ENCODE measurements around the gene ITGB3.

The ITGB3 gene

GRCh38 chr17:47320879-47321502 is 67.4 kb downstream of the ITGB3 start:
- Histone ChIP-seq H3K9me3 (ENCODE audit: control insufficient read depth, insufficient read depth, low read depth, low read length) (peaks cover 6% of the 10 kb centered on the region), H3K36me3 (ENCODE audit: control insufficient read depth, insufficient read depth, low read length) (no peaks in the 10 kb centered on the region), H3K4me1 (ENCODE audit: control insufficient read depth, insufficient read depth, low read length) (no peaks in the 10 kb centered on the region), H3K9ac (ENCODE audit: low read length) (no peak overlapping the region), H3K27ac (ENCODE audit: low read depth, low read length) (no peak overlapping the region), H3K4me3 (ENCODE audit: low read depth, low read length) (no peak overlapping the region), H3K27me3 (ENCODE audit: control insufficient read depth, insufficient read depth, low read length) (peaks cover 10% of the 10 kb centered on the region; the same call in 1 of the 2 replicates)

GRCh38 chr17:47323382-47324223 is 70.0 kb downstream of the ITGB3 start, which contains the start of gene EFCAB13:
TSS of gene EFCAB13 (plus strand) at chr17:47323955. CDS start at chr17:47328354, 4,399 bp downstream.
- peak within 1 kb of the TSS; percentile 64 for H3K9ac ChIP-seq (ENCODE audit: low read length)
- peaks cover 6% of the 10 kb centered on the region for H3K9me3 ChIP-seq (ENCODE audit: control insufficient read depth, insufficient read depth, low read depth, low read length)
- no peaks in the 10 kb centered on the region for H3K36me3 ChIP-seq (ENCODE audit: control insufficient read depth, insufficient read depth, low read length)
- peak within 1 kb of the TSS; percentile 75 for H3K4me3 ChIP-seq (ENCODE audit: low read depth, low read length)
- no peak within 1 kb of the TSS; the same call in 1 of the 2 replicates for H3K27ac ChIP-seq (ENCODE audit: low read depth, low read length)
- H3K27me3 ChIP-seq (ENCODE audit: control insufficient read depth, insufficient read depth, low read length), result peaks cover 10% of the 10 kb centered on the region; the same call in 1 of the 2 replicates
- no peaks in the 10 kb centered on the region for H3K4me1 ChIP-seq (ENCODE audit: control insufficient read depth, insufficient read depth, low read length)

- H3K9ac ChIP-seq (ENCODE audit: low read length), result peak overlapping the region; percentile 64
- H3K27ac ChIP-seq (ENCODE audit: low read depth, low read length), result no peak overlapping the region; the same call in 1 of the 2 replicates
- H3K4me3 ChIP-seq (ENCODE audit: low read depth, low read length), result peak overlapping the region; percentile 75
- peaks cover 6% of the 10 kb centered on the region for H3K9me3 ChIP-seq (ENCODE audit: control insufficient read depth, insufficient read depth, low read depth, low read length)
- H3K4me1 ChIP-seq (ENCODE audit: control insufficient read depth, insufficient read depth, low read length), result no peaks in the 10 kb centered on the region
- peaks cover 10% of the 10 kb centered on the region; the same call in 1 of the 2 replicates for H3K27me3 ChIP-seq (ENCODE audit: control insufficient read depth, insufficient read depth, low read length)
- no peaks in the 10 kb centered on the region for H3K36me3 ChIP-seq (ENCODE audit: control insufficient read depth, insufficient read depth, low read length)
Measured at GRCh38 chr17:47324224-47325020, 70.8 kb downstream of the ITGB3 start.

GRCh38 chr17:47325176-47325575 is 71.5 kb downstream of the ITGB3 start:
- Histone ChIP-seq H3K27ac (ENCODE audit: low read depth, low read length) (no peak overlapping the region), H3K9ac (ENCODE audit: low read length) (no peak overlapping the region), H3K9me3 (ENCODE audit: control insufficient read depth, insufficient read depth, low read depth, low read length) (peaks cover 6% of the 10 kb centered on the region), H3K4me3 (ENCODE audit: low read depth, low read length) (no peak overlapping the region), H3K4me1 (ENCODE audit: control insufficient read depth, insufficient read depth, low read length) (no peaks in the 10 kb centered on the region), H3K36me3 (ENCODE audit: control insufficient read depth, insufficient read depth, low read length) (no peaks in the 10 kb centered on the region; the same call in 1 of the 2 replicates), H3K27me3 (ENCODE audit: control insufficient read depth, insufficient read depth, low read length) (peaks cover 10% of the 10 kb centered on the region; the same call in 1 of the 2 replicates)

GRCh38 chr17:47330548-47330947 is 76.9 kb downstream of the ITGB3 start:
- H3K27me3 ChIP-seq (ENCODE audit: control insufficient read depth, insufficient read depth, low read length), result no peaks in the 10 kb centered on the region
- H3K4me3 ChIP-seq (ENCODE audit: low read depth, low read length), result no peak overlapping the region
- no peaks in the 10 kb centered on the region for H3K9me3 ChIP-seq (ENCODE audit: control insufficient read depth, insufficient read depth, low read depth, low read length)
- no peak overlapping the region for H3K27ac ChIP-seq (ENCODE audit: low read depth, low read length)
- H3K4me1 ChIP-seq (ENCODE audit: control insufficient read depth, insufficient read depth, low read length), result no peaks in the 10 kb centered on the region
- no peak overlapping the region for H3K9ac ChIP-seq (ENCODE audit: low read length)
- no peaks in the 10 kb centered on the region; the same call in 1 of the 2 replicates for H3K36me3 ChIP-seq (ENCODE audit: control insufficient read depth, insufficient read depth, low read length)

GRCh38 chr17:47332287-47332686 is 78.7 kb downstream of the ITGB3 start:
- Histone ChIP-seq H3K27me3 (ENCODE audit: control insufficient read depth, insufficient read depth, low read length) (no peaks in the 10 kb centered on the region), H3K36me3 (ENCODE audit: control insufficient read depth, insufficient read depth, low read length) (no peaks in the 10 kb centered on the region; the same call in 1 of the 2 replicates), H3K9ac (ENCODE audit: low read length) (no peak overlapping the region), H3K27ac (ENCODE audit: low read depth, low read length) (no peak overlapping the region), H3K9me3 (ENCODE audit: control insufficient read depth, insufficient read depth, low read depth, low read length) (no peaks in the 10 kb centered on the region), H3K4me3 (ENCODE audit: low read depth, low read length) (no peak overlapping the region), H3K4me1 (ENCODE audit: control insufficient read depth, insufficient read depth, low read length) (no peaks in the 10 kb centered on the region)

- H3K9ac ChIP-seq (ENCODE audit: low read length), result no peak overlapping the region
- H3K27me3 ChIP-seq (ENCODE audit: control insufficient read depth, insufficient read depth, low read length), result no peaks in the 10 kb centered on the region
- H3K27ac ChIP-seq (ENCODE audit: low read depth, low read length), result no peak overlapping the region
- no peaks in the 10 kb centered on the region for H3K4me1 ChIP-seq (ENCODE audit: control insufficient read depth, insufficient read depth, low read length)
- H3K4me3 ChIP-seq (ENCODE audit: low read depth, low read length), result no peak overlapping the region
- H3K36me3 ChIP-seq (ENCODE audit: control insufficient read depth, insufficient read depth, low read length), result no peaks in the 10 kb centered on the region
- H3K9me3 ChIP-seq (ENCODE audit: control insufficient read depth, insufficient read depth, low read depth, low read length), result no peaks in the 10 kb centered on the region
Measured at GRCh38 chr17:47335101-47335936, 81.7 kb downstream of the ITGB3 start.

GRCh38 chr17:47338026-47338425 is 84.4 kb downstream of the ITGB3 start:
- H3K4me3 ChIP-seq (ENCODE audit: low read depth, low read length), result no peak overlapping the region
- H3K27ac ChIP-seq (ENCODE audit: low read depth, low read length), result no peak overlapping the region
- no peaks in the 10 kb centered on the region for H3K36me3 ChIP-seq (ENCODE audit: control insufficient read depth, insufficient read depth, low read length)
- H3K4me1 ChIP-seq (ENCODE audit: control insufficient read depth, insufficient read depth, low read length), result no peaks in the 10 kb centered on the region
- no peaks in the 10 kb centered on the region for H3K9me3 ChIP-seq (ENCODE audit: control insufficient read depth, insufficient read depth, low read depth, low read length)
- no peak overlapping the region for H3K9ac ChIP-seq (ENCODE audit: low read length)
- H3K27me3 ChIP-seq (ENCODE audit: control insufficient read depth, insufficient read depth, low read length), result no peaks in the 10 kb centered on the region

- Histone ChIP-seq H3K4me3 (ENCODE audit: low read depth, low read length) (no peak overlapping the region), H3K9me3 (ENCODE audit: control insufficient read depth, insufficient read depth, low read depth, low read length) (no peaks in the 10 kb centered on the region), H3K27ac (ENCODE audit: low read depth, low read length) (no peak overlapping the region), H3K27me3 (ENCODE audit: control insufficient read depth, insufficient read depth, low read length) (no peaks in the 10 kb centered on the region), H3K9ac (ENCODE audit: low read length) (no peak overlapping the region), H3K36me3 (ENCODE audit: control insufficient read depth, insufficient read depth, low read length) (no peaks in the 10 kb centered on the region), H3K4me1 (ENCODE audit: control insufficient read depth, insufficient read depth, low read length) (no peaks in the 10 kb centered on the region)
Measured at GRCh38 chr17:47352848-47353247, 99.2 kb downstream of the ITGB3 start.

- H3K4me3 ChIP-seq (ENCODE audit: low read depth, low read length), result no peak overlapping the region
- H3K9me3 ChIP-seq (ENCODE audit: control insufficient read depth, insufficient read depth, low read depth, low read length), result peaks cover 10% of the 10 kb centered on the region
- H3K27me3 ChIP-seq (ENCODE audit: control insufficient read depth, insufficient read depth, low read length), result no peaks in the 10 kb centered on the region
- no peak overlapping the region for H3K27ac ChIP-seq (ENCODE audit: low read depth, low read length)
- H3K4me1 ChIP-seq (ENCODE audit: control insufficient read depth, insufficient read depth, low read length), result no peaks in the 10 kb centered on the region
- no peak overlapping the region for H3K9ac ChIP-seq (ENCODE audit: low read length)
- H3K36me3 ChIP-seq (ENCODE audit: control insufficient read depth, insufficient read depth, low read length), result no peaks in the 10 kb centered on the region
Measured at GRCh38 chr17:47358652-47359051, 105.0 kb downstream of the ITGB3 start.

Data from HUES6 (cell line).